Stimulated activated CD4-positive, alpha-beta T cell treated with anti-CD3 and anti-CD28 coated beads, Interleukin-2, amount 100 ng/mL, for 4 hours (primary cell): ENCODE measurements around the gene UBALD1.

Experiments
- DNase-seq: peaks from one replicate; pipeline ENCODE4 v3.0.0-alpha.2; 2020; ENCODE audit warnings: low read depth

Gene UBALD1

DNA sequence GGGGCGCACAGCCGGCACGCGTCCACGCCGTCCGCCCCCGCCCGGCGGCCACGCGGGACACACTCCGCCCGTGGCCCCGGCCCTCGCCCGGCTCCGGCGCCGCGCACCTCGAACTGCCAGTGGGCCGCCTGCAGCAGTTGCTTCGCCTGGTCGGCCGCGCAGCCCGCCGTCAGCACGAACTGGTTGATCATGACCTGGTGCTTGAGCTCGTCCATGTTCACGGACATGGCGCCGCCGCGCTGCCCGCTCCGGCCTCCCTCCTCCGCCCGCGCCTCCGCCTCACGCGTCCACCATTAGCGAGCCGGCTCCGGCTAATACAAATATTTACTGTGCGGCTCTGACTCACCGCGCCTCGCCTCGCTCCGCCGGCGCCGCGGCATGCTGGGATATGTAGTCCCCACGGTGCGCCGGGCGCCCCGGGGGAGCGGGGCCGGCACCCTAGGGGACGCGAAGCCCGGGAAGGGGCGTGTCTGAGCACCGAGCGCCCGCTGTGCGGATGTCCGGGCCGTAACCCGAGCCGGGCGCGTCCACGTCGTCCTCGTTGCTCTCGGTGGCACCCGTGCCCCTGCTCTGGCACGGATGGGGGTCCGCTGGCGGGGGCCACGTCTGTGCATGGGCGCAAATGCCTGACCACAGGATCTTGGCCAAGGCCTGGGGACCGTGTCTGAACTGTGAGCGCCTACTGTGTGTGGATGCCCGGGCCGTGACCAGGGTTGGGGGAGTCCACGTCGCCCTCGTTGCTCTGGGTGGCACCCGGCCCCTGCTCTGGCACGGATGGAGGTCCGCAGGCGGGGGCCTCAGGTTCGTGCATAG lies at the start of gene UBALD1:
Gene UBALD1, minus strand, starts transcription at position 318 of the 813 bp plus-strand sequence. Its CDS starts 91 bp downstream, at position 227.
- peak; percentile 65 for DNase-seq

DNA sequence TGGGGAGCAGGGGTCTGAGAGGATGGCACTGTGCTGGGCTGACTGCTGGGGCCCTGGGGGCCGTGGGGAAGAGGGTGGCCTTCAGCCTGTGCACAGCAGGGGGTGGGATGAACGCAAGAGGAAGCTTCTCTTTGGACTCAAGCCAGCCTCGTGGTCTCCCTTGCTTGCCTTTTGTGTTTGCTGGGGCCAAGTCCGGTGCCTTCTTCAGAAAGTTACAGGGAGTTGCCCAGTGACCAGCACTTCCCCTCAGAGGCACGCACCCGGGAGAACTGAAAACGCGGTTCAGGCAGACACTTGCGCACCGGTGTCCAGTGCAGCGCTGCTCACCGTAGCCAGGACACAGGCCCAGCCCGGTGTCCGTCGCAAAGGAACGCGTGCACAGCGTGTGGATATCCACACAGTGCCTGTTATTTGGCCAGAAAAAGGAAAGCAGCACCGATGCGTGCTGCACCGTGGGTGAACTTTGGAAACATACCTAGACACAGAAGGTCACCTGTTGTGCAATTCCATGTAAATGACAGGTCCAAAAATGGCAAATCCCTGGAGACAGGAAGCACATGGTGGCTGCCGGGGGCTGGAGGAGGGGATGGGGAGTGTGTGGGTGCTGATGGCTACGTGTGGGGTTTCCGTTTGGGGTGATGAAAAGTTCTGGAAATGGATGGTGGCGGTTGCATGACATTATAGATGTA lies 49.2 kb upstream of the UBALD1 start:
- no peak for DNase-seq

DNA sequence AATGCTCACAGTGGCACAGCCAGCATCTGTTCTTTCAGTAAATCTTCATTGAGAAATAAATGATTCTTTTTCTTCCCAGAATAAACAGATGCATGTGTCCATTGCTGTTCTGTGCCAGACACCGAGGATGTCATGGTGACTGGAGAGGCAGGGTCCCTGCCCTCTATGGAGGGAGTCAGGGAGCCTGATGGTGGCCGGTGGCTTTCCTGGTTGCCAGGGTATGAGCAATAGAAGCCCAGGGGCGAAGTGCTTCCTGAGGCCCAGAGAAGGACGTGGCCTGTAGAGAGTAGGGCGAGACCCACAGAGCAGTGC lies 48.7 kb upstream of the UBALD1 start:
- no peak for DNase-seq

DNA sequence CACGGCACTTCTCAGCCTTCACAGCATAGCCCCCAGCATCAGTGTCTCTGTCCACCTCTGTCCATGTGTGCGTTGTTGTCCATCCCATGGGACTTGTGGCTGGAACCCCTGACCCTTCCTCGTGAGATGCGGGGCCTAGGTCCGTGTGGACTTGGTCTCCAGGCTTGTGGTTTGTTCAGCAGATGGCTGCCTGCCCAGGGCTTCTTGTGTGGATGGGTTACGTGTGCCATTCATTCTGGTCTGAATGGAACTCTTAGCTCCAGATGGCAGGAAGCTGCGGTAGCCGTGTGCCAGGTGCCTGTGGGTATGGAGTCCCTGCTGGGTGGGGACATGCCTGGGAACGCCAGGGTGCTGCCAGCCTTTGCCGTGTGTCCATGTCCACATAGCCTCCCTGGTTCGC lies 47.0 kb upstream of the UBALD1 start:
- DNase-seq = no peak

DNA sequence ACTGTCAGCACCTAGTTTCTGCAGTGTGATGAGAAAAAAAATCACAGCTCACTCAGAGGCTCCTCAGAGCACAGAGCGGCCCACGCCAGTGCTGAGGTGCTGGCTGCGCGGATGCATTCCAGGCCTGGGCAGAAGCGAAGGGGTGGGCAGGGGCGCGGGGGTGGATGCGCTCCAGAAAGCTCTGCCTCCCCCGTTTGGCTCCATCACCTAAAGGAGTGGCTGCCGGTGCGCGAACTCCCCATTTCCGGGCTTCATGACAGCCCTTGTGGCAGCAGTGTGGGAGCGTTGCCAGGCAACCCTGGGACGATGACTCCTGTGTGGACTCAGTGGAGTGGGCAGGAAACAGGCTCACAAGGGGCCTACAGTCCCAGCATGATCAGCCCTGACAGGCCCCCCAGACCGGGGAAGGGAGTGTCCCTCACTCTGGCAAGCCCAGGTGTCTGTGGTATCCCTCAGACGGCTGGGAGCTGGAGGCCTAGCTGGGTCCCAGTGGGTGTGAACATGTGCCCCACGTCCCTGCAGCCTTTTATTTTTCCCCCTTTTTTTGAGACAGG lies 45.8 kb upstream of the UBALD1 start:
- DNase-seq = peak; percentile 70

DNA sequence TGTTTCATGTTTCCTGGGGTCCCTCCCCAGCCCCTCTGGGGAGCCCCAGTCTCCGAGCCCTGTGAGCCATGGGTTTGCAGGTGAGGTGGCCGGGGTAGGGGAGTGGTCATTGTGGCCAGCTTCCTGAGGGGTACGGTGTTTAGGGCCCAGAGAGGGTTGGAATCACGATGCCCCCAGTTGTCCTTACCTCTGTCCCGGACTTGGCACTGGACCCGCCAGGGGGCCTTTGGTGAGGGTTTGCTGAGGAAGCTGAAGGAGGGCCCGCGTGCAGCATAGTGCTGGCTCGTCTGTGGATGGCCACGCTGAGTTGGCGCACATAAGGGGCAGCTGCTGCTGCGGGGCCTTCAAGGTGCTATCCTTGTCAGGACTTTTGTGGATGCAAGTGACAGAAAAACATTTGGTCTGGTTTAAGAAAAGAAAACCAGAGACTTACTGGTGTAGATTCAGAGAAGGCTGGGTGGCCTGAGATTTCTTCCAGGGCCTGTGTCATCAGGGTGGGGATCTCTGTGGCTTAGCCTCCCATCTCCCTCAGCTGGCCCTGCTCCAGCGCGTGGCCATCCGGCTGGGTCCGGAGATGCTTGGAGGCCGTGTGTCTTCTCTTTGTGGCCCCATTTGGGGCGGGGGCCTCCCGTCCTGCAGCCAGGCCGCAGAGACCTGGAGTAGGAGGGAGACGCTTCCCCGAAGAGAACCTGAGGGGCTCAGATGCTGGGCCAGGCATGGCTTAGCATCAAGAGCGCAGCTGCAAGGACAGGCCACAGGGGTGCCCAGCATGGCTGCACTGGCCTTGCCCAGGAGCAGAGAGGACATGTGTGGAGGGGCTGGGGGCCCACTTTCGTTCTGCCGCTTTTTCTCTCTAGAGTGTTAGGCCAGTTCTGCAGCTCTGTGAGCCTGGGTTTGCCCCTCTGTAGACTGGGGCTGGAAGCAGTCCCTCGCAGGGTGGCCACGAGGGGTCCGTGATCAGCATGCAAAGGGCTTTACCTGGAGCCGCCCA lies 45.0 kb upstream of the UBALD1 start:
- no peak for DNase-seq

DNA sequence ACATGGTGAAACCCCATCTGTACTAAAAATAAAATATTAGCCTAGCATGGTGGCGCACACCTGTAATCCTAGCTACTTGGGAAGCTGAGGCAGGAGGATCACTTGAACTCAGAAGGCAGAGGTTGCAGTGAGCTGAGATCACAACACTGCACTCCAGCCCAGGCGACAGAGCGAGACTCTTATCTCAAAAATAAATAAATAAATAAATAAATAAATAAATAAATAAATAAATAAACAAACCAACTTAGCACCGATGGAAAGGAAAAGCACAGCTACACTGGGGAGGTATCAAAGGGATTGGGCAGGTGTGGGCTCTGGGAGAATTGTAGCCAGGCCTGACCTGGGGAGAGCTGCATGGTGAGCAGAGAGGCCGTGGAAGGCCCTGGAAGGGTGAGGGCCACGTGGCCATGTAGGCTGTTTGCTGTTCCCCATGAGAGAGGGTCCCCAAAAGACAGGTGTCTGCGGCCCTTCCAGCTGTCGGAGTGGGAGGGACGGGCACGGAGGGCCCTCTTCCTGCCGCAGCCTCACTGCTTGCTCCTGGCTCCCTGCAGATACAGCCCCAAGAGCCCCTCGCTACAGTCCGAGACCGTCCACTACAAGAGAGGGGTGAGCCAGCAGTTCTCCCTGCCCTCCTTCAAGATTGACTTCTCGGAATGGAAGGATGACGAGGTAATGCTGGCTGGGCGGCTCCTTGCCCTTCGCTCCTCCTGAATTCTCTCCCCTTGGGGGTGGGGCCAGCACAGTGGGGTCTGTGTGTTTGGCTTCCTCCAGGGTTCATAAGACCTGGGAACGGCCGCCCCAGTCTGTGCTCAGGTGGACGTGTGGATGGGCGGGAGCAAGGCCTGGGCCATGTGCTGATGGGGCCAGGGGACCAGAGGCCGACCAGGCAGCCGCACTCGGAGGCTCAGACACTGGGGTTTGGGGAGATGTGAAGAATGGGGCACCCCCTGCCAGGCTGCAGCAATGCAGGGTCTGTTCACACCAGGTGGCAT lies 42.3 kb upstream of the UBALD1 start:
- DNase-seq = no peak

DNA sequence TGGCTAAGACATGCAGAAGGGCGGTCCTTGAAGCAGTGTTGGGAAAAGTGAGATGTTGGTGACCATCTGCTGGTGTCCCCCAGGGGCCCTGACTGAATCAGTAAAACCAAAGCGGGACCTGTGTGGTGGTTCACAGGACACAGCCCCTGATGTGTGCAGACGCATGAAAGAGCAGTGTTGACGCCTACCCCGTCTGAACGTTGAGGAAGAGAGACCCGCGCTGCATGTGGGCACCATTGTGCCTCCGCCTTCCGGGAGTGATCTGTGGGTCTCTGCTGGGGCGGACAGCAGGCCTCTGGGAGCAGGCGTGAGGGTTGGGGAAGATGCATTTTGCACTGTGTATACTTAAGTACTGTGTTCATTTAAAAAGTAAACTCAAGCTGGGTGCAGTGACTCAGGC lies 41.5 kb upstream of the UBALD1 start:
- no peak for DNase-seq

DNA sequence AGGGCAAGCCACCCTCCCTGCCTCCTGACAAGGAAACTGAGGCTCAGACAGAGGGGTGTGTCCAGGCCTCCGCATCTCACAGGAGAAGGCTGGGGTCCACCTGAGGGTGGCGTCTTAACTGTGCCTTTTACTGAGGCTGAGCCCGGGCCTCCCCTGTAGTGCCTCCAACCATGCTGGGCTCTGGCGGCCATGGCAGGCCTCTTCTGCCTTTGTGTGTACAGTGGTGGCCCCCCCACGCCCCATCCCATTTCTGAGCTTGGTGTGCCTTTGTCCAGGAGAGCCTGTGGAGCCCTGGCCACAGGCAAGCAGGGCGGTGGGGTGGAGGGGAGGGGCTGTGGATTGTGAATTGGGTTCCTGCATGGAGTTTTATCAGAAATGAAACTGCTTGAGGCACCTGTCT lies 41.1 kb upstream of the UBALD1 start:
- no peak for DNase-seq

DNA sequence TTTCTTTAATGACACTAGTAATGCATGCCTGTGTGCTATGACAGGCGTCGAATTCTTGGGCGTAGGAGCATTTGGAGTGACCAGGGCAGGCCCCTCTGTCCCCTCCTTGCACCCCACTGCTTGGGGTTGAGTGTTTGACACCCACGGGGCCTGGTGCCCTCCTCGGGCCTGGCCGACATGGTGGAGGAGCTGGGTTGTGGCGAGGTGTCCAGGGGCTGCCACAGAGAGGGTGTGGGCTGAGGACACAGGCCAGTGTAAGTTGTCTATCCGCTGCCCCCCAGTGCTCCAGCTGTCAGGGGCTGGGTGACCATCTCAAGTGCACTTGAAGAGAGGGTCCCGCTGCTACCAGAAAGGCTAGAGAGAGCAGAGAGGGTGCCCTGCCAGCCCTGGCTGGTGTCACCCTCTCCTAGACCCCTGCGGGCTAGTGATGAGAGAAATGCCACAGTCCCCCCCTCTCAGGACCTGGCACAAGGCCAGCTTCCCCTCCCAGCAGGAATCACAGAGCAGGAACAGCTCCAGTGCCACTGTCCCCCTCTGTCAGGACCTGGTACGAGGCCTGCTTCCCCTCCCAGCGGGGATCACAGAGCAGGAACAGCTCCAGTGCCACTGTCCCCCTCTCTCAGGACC lies 40.4 kb upstream of the UBALD1 start:
- no peak for DNase-seq

DNA sequence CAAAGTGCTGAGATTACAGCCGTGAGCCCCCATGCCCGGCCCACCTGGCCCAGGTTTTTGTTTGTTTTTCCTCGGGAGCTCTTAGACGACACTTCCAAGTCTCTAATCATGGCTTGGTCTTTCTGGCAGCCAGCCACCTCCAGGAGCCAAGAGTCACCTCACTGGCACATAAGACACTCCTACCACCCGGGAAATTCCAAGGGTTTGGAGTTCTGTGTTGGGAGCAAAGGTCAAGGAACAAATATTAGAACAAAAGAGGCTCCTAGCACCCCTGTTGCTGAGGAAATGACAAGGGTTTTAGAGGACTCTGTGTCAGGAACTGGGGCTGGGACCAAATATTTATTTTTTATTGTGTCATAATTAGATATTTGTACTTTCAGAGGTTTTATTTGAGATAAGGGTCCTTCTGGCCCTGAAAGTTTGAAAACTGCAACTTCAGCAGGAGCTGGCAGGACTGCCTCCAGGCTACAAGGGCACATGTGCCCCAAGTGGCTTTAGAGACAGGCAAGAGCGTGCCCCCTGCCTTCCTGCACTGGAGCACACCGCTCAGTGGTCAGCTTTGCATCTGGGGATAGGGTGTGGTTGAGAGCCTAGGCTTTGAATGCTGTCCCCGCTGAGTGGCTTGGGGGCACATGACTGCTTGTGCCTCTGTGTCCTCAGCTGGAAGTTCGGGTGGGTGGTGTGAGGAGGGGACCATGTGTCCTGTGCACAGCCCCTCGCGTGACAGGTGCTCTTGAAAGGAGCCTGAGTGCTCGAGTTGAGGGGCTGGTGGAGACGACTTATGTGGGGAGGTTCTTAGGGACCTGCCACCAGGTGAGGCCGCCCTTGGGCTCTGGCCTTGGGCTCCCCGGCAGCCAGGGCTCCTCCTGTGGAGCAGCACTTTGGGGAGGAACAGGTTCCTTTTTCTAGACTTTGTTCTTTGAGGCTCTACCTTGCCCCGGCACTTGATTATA lies 39.6 kb upstream of the UBALD1 start:
- no peak for DNase-seq

DNA sequence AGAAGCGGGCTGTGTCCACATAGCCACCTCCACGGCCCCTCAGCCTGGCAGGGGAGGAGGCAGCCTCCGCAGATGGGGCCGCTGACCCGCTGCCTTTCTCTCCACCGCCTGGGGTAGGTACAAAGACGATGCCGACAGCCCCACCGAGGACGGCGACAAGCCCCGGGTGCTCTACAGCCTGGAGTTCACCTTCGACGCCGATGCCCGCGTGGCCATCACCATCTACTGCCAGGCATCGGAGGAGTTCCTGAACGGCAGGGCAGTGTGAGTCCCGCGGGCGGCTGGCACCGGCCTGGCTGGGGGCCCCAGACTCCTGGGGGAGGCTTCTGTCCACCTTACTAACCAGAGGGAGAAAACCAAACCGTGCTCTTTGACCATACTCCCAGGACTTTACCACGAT lies 37.9 kb upstream of the UBALD1 start:
- DNase-seq = no peak

DNA sequence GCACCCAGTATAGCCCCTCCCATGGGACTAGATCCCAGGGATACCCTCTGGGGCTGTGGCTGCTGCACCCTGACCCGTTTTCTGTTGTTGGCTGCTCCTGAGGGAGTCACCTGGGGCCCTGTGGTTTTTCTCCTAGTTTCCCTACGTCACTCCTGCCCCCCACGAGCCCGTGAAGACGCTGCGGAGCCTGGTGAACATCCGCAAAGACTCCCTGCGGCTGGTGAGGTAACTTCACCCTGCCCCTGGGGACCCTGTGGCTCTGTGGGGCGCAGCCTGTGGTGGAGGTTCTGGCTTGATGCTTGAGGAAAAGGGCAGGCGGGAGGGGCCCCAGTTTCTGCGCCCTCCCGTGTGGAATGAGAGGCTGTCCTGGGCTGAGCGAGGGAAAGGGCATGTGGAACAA lies 37.1 kb upstream of the UBALD1 start:
- no peak for DNase-seq

DNA sequence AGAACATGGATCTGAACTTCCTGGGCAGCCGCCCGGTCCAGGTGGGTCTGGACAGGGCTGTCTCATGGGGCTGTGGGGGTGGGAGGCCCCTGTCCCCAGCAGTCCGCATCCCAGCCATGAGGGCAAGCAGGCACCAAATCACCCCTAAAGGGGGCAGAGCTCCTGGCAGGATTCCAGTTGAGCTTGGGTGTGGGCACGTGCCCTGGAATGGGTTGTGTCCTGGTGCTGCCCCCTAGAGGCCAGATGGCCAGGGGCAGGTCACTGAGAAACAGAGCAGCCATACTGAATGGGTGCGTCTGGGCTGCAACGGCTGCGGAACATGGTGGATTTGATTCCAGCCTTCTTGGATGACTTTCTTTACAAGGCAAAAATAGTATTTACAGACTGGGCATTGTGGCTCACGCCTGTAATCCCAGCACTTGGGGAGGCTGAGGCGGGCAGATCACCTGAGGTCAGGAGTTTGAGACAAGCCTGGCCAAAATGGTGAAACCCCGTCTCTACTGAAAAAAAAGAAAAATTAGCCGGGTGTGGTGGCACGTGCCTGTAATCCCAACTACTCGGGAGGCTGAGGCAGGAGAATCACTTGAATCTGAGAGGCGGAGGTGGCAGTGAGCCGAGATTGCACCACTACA lies 35.9 kb upstream of the UBALD1 start:
- DNase-seq = peak; percentile 58

DNA sequence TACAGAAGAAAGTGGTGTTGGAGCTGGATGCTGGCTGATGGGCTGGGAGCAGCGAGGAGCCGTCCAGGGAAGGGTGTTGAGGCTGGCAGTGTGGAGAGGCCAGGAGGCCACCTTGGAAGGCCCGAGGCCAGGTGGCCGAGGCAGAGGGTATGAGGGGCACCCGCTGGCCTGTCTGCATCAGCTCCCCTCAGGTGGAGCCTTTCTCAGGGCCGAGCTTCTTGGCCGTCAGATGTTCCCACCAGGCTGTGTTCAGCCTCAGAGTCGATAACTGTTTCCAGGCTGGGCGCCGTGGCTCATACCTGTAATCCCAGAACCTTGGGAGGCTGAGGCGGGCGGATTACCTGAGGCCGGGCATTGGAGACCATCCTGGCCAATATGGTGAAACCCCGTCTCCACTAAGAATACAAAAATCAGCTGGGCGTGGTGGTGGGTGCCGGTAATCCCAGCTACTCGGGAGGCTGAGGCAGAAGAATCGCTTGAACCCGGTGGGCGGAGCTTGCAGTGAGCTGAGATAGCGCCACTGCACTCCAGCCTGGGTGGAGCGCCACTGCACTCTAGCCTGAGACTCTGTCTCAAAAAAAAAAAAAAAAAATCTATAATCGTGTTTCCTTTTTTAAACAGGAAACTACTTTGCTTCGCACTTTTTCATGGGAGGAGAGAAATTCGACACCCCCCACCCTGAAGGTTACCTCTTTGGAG lies 35.2 kb upstream of the UBALD1 start:
- no peak for DNase-seq

DNA sequence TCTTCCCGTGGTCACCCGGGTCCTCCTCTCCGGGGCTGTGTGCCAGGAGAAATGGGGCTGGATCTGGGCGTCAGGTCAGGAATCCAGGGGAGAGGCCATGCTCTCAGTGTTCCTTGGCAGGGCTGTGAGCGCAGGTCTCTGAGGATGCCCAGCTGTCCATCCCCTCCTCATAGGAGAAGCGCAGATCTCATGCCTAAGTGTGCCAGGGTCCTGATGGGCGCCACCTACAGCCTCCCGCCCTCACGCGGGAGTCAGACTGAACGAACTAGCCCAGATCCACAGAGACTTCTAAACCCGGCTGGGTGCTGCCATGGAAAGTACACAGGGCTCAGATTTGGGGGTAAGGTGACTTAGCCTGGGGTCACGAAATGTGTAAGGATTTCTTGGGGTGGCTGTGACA lies 34.2 kb upstream of the UBALD1 start:
- DNase-seq = no peak

DNA sequence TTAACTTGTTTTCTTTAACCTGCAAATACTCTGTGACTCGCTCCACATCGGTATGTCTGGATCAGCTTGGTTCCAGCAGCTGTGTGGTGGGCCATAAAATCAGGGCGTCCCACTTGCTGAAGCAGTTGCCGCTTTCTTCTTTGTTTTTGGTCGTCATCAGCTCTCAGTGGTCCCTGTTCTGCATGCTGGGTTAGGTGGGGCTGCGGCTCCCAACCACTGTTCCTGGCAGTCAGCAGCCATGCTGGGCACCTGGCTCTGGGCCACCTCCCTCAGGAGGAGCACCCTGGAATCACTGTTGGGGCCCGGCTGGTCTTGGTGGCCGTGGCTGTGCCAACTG lies 32.9 kb upstream of the UBALD1 start:
- DNase-seq = no peak
